HG03025 (cell line): ENCODE data around the gene TRH.

Experiments
- ATAC-seq: cut with Tn5 transposase; IDR thresholded peaks from one replicate; pipeline ENCODE4 v1.9.1; 2021; ENCODE audit warnings: mild to moderate bottlenecking, moderate library complexity; ENCODE audit not compliant: unreplicated experiment, low FRiP score

The TRH gene, protein sequence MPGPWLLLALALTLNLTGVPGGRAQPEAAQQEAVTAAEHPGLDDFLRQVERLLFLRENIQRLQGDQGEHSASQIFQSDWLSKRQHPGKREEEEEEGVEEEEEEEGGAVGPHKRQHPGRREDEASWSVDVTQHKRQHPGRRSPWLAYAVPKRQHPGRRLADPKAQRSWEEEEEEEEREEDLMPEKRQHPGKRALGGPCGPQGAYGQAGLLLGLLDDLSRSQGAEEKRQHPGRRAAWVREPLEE

DNA sequence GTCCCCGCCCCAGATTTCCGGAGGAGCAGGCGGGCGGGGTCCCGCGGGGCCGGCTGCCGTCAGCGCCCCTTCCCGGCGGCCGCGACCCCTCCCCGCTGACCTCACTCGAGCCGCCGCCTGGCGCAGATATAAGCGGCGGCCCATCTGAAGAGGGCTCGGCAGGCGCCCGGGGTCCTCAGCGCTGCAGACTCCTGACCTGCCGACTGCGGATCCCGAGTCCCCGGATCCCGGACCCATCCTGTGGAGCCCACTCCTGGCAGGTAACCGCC is at the start of gene TRH:
TRH (plus strand) TSS at position 157 of the 269 bp plus-strand sequence. CDS start 1,097 bp downstream, outside the sequence.
- ATAC-seq: no peak

DNA sequence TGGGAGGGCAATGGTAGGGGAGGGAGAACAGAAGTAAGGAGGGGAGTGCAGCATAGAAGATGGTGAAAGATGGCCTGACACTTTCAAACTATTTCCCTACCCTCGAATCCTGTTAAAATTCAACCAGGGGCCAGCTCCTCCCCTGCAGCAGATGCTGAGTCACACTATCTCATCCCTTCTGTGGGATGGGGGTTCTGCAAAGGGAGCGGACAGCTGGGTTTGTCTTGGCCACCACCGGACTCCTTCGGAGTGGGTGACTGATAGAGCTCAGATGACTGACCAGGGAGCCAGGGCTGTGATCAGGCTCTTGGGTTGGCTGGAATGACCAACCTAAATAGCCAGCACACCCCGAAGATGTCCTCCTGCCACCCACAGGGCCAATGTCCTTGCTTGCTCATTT is 47.4 kb upstream of the TRH start:
- no peak for ATAC-seq

DNA sequence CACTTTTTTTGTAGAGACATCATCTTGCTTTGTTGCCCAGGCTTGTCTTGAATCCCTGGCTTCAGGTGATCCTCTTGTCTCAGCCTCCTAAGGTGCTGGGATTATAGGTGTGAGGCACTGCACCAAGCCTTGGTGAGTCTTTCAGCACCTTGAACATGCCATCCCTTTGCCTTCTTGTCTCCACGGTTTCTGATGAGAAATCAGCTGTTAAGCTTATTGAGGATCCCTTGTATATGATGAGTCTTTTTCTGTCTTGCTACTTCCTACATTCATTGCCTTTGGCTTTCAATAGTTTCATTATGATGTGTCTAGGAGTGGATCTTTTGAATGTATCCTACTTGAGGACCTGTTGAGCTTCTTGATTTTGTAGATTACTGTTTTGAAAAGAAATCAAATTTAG is 45.1 kb upstream of the TRH start:
- ATAC-seq: no peak

DNA sequence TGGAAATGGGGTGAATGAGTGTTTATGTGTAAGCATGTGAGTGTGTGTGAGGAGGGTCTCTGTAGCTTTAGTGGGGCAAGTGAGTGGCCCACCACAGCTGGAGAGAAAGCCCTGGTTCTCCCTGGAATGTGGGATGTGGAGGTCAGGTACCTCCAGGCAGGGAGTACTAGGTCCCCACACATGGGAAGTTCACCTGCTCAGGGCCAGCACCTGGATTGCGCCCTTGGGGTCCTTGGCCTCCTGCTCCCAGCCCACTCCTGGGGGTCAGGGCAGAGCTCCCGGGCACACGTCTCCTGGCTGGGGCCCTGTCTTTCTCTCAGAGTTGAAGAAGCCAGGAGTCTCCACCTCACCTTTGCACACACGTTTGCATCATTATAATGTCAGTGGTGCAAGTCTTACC is 41.0 kb upstream of the TRH start:
- ATAC-seq: no peak

DNA sequence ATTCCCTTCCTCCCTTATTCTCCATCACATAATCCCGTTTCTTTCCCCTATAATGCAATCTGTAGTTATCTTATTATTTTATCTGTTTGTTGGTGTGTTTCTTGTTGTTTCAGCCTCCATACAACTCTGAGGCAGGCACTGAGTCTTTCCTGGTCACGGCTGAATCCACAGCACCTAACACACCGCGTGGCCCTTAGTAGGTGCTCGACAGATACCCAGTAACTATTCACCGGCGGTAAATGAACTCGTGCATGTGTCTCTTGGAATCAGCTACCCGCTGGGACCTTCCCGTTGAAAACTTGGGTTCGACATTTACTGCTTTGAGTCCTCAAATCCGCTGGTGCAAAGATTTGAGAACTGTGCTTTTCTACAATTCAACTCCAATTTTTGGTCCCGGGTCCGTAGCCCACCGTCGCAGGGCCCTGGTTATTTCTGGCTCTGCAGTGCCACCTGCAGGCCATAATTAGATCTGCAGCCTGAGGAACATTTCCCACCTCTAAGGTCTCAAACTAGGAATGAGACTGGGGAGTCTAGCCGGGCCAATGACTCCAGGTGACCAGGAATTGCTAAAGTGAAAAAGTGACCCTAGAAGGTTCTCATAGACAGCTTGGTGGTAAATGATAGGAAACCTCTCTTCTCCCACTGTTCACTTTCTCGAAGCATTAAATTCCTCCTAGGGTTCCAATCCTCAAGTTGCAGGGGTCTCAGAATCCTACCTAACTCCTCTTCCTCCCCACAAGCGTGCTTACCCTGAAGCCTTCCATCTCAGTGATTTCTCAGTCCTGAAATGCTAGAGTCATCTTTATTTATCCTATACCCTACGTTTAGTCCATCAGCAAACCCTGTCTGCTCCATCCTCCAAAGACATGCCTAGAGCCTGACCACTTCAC is 40.0 kb upstream of the TRH start:
- no peak for ATAC-seq

DNA sequence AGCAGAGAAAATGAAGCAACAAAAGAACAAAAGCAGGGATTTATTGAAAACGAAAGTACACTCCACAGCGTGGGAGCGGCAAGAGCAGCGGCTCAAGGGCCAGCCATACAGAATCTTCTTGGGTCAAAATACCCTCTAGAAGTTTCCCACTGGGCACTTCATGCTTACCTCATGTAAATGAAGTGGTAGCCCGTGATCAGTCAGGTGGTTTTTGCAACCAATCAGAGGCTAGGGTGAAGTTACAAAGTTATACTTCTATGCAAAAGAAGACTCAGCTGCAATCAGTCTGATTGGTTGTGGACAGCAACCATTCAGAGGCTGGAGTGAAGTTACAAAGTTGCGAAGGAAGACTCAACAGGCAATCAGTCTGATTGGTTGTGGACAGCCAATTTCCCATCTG is 37.8 kb upstream of the TRH start:
- no peak for ATAC-seq

DNA sequence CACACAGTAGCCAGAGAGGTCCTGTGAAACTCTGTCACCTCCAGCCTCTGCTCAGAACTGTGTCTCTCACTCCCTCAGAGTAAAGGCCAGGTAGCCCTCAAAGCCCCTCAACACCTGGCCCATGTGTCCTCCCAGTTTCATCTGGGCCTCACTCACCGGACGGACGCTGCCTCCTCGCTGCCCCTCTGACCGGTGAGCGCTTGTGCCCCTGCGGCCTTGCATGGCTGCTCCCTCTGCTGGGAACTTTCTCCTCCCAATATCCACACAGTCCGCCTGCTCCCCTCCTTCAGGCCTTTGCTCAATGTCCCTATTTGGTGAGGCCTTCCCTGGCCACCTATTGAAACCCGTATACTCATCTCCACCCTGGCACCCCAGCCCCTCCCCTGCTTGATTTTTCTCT is 36.8 kb upstream of the TRH start:
- no peak for ATAC-seq

DNA sequence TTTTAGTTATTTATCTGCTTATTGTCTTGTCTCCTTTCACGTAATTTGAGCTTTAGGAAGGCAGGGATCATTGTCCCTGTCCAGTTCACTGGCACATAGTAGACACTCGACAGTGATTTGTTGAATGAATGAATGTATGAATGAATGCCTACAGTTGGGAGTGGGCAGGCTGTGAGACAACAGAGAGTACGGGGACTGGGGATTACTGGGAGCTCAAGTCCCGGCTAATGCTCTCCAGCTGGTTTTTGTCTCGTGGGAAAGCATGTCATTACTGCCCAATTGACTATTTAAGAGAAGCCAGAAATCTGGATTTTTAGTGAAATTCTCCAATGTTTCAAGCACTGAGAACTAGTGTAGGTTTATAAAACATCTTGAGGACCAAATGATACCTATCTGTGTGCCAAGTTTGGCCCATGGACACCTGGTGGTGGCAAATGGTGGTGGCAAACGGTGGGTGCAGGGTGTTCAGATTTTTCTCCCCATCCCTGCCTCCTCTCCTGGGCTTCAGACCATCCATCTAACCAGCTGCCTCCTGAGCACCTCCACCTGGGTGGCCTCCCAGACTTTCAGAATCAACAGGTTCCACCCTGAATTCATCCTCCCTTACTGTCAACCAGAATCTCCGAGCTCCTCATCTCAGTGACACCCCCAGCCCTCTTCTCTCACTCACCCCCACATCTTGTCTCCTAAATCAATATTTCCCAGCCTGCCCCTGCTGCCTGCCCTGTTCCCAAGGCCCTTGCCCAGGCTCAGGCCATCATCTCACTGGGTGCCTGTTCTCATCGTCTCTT is 36.2 kb upstream of the TRH start:
- ATAC-seq: no peak

DNA sequence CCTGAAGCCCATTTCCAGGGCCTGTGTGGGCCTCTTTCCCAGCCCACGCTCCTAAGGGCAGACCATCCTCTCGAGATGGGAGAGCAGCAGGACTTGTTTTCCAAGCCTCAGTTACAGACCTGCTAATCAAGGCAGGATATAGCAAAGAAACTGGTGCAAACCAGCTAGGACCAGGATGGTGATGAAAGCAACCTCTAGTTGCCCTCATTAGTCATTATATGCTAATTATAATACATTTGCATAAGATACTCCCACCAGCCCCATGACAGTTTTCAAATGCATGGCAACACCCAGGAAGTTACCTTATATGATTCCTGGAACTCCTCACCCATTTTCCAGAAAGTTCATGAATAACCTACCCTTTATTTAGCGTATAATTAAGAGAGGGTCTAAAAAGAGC is 34.4 kb upstream of the TRH start:
- no peak for ATAC-seq

DNA sequence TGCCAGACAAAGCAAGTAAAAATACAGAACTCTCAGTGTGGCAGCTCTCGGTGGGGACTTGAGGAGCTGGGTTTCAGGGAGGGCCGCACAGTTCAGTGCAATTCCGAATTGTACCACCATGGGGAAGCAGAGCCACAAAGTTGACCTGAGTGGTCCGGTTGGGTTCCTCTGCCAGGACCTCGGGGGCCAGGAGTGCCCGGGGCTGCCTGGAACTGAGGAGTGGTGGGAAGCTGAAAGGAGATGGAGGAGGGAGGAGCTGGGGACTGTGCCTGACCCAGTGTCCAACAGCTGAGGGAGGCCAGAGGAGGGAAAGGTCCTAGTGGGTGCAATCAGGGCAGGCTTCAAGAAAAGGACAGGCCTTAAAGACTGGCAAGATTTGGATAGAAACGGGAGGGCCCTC is 32.2 kb upstream of the TRH start:
- no peak for ATAC-seq

DNA sequence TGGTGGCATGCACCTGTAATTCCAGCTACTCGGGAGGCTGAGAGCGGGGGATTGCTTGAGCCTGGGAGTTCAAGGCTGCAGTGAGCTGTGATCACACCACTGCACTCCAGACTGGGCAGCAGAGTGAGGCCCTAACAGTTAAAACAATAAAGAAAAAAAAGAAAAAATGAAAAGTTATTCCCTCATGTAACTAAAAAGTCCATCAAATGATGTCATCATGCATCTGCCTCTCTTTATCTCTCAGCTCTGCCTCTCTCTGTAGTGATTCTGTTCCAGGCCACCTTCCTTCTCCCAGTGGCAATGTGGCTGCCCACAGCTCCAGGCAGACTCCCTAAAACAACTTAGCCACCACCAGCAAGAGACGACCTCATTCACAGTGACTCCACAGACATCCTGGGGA is 31.5 kb upstream of the TRH start:
- ATAC-seq: no peak

DNA sequence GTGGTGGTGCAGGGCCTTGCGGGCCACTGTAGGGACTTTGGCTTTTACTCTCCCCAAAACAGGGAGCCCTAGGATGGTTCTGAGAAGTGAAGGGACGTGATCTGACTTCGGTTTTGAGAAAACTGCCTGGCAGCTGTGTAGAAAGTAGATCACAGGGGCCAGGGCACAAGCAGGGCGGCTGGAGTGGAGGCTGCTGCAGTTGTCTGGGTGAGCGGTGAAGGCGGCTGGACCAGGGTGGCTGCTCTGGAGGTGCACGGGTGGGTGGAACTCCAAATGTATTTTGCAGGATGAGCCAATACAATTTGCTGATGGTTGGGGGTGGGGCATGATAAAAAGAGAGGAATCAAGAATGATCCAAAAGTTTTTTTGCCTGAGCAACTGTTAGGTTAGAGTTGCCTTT is 29.8 kb upstream of the TRH start:
- ATAC-seq: no peak

DNA sequence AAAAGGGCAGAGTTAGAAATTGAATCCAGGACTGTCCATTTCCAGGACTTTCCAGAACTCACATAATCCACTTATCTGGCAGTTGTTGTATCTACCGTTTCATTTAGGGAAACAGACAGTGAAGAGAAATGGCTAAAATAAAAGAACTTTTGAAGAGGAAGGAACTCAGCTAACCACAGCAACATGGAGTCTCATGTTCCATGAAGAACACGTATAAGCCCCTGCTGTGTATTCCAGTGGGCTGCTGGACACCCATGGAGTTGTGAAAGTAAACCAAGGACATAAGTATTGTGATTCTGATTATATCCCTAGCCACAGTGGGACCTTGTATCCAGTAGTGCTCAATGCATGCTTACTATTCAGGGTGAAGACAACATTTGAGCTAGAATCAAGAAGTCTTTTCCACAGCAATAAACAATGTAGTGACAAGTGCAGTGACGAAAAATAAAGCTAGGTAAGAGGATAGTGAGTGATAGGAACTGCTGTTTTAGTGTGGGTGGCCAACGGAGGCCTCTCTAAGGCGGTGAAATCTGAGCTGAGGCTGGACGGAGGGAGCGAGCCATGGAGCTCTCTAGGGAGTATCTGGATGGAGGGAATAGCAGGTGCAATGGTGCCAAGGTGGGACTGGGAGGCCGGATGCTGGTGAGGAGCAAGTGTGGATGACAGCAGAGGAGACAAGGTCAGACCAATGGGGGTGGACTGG is 26.8 kb upstream of the TRH start:
- ATAC-seq: no peak

DNA sequence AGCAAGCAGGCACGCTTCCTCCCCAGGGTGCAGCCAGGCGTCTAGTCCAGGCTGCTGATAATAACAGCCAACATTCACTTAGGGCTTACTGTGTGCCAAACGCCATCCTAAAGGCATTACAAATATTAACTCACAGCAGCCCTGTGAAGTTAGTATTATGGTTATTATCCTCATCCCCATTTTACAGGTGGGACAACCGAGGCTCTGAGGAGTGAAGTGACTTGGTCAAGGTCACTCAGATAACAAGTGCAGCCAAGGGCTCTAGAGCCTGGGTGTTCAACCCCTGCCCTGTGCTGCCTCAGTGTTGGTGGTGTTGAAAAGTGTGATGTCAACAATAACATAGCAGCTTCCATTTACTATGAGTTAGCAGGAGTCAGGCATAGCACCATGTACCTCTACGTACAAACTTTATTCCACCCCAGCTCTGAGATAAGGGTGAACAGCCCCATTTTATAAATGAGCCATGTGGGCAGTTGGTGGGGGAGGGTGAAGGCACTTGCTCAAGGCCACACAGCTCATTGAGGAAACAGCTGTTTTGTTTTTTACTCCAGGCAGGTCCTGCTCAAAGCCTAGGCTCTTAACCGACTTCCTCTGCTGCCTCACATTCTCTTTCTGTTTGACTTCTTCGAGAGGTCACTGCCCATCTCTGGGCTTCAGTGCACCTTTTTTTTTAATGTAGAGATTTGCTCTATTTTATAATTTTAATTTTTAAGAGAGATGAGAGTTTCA is 24.0 kb upstream of the TRH start:
- no peak for ATAC-seq

DNA sequence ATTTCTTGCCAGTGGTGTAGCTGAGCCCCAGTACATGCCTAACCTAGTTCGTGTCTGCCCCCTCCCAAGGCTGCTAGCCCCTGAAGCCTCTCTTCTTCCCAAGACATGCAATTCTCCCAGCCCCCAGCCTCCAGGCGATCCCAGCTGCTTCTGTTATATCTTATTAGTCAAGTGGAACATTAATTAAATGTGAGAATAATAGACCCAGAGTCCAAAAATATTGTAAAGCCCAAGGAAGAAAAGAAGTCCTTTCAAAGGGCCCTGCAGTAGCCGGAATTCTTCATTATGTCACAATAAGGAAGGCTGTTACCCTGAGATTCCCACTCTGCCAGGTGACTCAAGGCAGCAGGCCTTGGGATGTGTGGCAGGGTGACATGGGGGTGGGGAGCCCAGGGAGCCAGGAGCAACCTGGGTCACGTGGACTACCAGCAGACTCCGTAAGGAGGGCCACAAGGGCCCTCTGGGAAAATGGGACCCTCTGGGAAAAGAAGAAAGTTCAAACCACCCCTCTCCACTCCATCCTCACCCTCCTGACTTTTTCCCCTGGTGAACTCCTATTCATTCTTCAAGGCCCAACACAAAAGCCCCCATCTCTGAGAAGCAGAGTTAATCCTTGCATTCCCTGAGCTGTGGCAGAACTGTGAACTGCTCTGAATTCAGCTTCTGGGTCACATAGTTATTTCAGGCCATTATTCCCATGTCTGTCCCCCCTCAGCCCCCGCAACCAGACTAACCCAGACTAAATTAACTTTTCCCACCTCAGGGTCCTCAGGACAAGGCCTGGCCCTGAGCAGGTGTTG is 21.8 kb upstream of the TRH start:
- ATAC-seq: no peak

DNA sequence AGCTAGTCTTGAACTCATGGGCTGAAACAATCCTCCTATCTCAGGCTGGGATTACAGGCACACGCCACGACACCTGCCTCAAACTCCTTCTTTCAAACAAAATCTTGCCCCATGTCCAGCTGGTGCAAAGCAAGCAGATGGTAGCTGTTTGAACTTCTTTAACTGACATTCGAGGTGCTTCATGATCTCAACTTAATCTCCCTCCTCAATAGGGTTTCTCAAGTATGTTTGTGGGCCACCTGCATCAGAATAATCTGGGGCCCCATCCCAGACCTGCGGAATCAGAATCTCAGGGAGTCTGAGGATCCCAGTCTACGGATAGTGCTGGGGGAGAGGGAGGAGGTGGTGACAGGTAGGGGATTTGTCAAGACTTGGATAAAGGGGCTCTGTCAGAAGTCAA is 20.9 kb upstream of the TRH start:
- no peak for ATAC-seq

DNA sequence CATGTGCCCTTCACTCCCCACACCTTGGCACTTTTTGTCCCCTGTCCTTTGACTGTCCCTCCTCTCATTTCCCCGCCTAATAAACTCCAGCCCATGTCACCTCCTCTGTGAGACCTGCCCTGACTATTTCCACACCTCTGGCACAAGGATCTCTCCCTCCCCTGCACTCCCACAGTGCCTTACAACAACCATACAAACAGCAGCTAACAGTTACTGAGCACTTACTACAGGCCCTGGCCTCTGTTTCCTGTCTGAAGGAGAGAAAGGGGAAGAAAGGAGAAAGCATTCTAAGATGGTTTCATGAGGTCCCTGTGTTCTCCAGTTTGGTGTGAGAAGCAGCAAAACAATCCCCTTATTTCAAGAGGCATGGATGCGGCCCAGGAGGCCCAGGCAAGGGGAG is 20.0 kb upstream of the TRH start:
- ATAC-seq: no peak

DNA sequence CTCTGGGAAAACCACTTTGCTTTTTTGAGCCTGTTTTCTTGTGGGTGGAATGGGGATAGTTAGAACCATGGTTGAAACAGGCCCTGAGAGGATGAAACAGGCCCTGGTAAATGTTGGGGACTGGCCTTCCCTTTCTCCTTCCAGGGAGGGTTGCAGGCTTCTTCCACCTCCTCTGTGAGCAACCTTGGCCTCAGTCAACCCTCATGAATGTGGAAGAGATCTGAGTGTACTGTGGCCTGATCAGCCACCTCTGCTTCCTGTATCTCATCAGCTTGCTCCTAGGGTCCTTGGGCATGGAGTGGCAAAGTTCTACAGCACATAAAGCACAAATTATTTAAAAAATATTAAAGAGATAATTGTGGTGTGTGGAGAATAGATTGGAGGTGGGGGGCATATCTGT is 17.6 kb upstream of the TRH start:
- ATAC-seq: no peak

DNA sequence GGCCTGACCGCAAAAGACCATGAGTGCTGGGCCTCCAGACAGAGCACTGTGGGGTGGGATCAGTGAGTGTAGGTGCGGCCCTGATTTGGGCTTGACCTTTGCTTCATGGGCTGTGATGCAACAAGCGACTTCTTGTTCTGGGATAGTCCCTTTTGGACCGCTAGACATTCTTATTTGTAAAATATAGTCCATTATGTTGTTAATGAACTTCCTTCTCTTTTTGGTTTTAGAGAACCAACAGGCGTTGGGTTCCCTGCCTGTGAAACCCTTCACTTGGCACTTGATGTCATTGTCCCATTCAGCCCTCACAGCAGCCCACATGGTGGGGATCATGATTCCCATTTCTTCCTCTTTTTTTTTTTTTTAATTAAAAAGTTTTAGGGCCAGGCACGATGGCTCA is 15.8 kb upstream of the TRH start:
- no peak for ATAC-seq

DNA sequence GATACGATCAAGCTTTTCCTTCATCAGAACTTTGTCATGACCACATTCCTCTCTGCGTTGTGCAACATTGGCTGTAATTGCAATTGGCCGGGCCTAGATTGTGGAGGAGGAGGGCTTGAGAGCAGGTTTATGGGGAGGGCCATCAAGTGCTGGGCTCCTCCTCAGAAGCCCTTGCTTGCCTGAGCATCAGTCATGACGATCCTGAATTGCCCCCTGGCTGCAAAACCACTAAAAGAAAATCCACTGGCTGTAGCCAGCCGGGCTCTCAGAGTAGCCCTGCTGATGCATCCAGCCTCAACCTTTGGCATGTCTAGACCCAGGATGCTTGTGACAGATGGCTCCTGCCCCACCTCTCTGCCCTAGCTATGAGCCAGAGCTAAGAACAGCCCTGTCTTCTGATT is 13.4 kb upstream of the TRH start:
- no peak for ATAC-seq
